ENCODE measurements around the gene VIT.

Gene VIT

DNA sequence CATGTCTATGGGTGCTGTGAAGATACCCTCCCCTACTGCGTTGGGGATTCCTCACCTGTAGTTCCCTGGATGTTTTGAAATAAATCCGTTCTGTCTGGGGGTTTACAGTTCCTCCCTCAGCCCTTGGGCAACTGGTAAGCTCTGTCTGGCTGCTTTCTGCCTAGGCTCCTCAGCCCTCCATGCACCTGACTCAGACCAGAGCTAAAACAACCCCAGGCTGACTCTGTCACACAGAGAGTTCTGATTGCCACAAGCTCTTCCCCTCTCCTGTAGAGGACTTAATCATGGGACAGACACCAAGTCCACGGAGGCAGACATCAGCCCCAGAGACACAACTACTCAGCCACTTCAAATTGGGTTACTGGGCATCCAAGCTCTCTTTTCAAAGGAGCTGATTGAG is 6.3 kb downstream of the VIT start:
- FAIRE-seq (no peak), DNase-seq (ENCODE audit: insufficient read length) (no peak)
- TF ChIP-seq POLR2A (IDR thresholded peaks at IDR 0.05; ENCODE audit: low read depth, low read length) (no peak), TAF1 (IDR thresholded peaks at IDR 0.05; ENCODE audit: borderline replicate concordance, low read depth, low read length) (no peak), POLR2AphosphoS5 (IDR thresholded peaks at IDR 0.05; ENCODE audit: low read depth, low read length) (no peak)

GRCh38 chr2:36704475-36705150 is 8.1 kb downstream of the VIT start:
- TF ChIP-seq POLR2AphosphoS5 (IDR thresholded peaks at IDR 0.05; ENCODE audit: low read depth, low read length) (no peak), POLR2A (IDR thresholded peaks at IDR 0.05; ENCODE audit: low read depth, low read length) (no peak), TAF1 (IDR thresholded peaks at IDR 0.05; ENCODE audit: borderline replicate concordance, low read depth, low read length) (no peak)
- no peak for FAIRE-seq
- DNase-seq (ENCODE audit: insufficient read length): no peak

DNA sequence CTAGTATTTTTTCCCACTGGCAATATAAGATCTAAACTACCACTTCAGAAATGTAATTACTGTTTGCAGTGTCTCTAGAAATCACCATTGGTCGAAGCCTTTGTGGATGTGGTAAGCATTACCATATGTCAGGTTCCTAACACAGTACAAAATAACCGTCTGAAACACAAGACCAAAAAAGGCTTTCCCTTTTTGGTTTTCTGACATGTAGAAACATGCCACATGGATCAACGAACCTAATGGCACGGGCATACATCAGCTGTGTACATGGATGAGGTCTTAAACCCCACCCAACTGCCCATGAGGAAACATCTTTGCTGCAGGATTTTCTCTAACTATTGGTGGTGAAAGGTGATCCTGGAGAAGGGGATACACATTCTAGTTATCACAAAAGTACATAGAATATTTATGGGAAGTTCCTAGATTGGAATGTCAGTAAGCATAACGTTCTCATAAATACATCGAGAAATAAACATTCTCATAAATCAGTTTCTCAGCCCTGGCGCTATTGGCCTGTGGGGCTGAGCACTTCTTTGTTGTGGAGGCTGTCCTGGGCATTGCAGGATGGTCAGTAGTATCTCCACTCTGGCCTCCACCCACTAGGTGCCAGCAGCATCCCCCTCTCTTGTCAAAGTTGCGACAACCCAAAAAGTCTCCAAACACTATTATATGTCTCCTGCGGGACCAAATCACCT is 9.0 kb downstream of the VIT start:
- TF ChIP-seq POLR2AphosphoS5 (IDR thresholded peaks at IDR 0.05; ENCODE audit: low read depth, low read length) (no peak), TAF1 (IDR thresholded peaks at IDR 0.05; ENCODE audit: borderline replicate concordance, low read depth, low read length) (no peak), POLR2A (IDR thresholded peaks at IDR 0.05; ENCODE audit: low read depth, low read length) (no peak)
- DNase-seq (ENCODE audit: insufficient read length) (no peak), FAIRE-seq (no peak)

- FAIRE-seq: no peak
- no peak for TF ChIP-seq TAF1 (IDR thresholded peaks at IDR 0.05; ENCODE audit: borderline replicate concordance, low read depth, low read length)
- no peak for TF ChIP-seq POLR2A (IDR thresholded peaks at IDR 0.05; ENCODE audit: low read depth, low read length)
- TF ChIP-seq POLR2AphosphoS5 (IDR thresholded peaks at IDR 0.05; ENCODE audit: low read depth, low read length): no peak
- DNase-seq (ENCODE audit: insufficient read length): no peak
Measured at GRCh38 chr2:36706021-36706876, 9.7 kb downstream of the VIT start.

DNA sequence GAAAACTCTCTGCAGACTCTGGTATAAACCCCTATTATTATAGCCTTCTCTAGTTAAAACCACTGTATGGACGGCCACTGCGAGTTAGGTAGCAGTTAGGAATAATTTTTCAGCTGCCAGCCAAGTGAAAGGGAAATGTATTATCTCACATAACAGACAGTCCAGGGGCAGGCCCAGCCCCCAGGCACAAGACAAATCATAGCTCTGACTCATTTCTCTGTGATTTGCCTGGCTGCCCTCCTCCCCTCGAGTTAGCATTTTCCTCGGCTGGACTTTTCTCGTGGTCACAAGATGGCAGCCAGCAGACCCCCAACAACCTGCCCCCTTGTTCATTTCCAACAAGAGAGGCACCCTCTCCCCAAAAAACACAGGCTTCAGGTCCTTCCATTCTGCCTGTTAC is 10.5 kb downstream of the VIT start:
- DNase-seq (ENCODE audit: insufficient read length): no peak

DNA sequence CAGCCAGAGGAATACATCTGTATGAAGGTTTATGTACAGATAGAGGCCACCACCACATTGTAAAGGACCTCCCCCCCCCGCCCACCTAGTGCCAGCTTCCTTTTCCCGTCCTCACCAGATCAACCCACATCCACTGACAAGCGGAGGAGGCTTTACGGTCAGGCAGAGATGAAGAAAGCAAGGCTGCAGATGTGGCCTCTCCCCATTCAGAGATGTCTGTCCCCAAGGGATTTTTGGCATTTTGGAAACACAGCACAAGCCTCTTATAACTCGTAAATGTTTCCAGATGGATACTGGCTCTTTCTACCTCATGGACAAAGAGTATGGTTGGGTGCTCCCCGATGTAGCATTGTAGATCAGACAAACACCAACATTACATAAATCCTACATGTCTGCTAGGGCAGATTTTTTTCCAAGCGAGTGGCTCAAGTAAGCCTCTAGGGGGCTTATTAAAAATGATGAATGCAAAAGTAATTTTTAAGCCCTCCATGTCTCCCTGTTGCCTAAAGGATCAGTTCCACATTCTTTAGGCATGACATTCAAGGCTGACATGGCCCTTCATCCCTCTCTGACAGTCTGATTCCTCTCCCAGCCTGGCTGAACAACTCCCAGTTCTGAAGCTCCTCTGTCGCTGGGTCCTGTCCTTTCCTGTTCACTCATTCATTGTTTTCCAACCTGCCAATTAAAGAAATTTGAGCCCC is 11.7 kb downstream of the VIT start:
- FAIRE-seq (no peak), DNase-seq (ENCODE audit: insufficient read length) (no peak)
- TF ChIP-seq POLR2A (IDR thresholded peaks at IDR 0.05; ENCODE audit: low read depth, low read length) (no peak), POLR2AphosphoS5 (IDR thresholded peaks at IDR 0.05; ENCODE audit: low read depth, low read length) (no peak), TAF1 (IDR thresholded peaks at IDR 0.05; ENCODE audit: borderline replicate concordance, low read depth, low read length) (no peak)

More for the DNA sequence above, 10.5 kb downstream of the VIT start:
- TF ChIP-seq TAF1 (IDR thresholded peaks at IDR 0.05; ENCODE audit: borderline replicate concordance, low read depth, low read length) (no peak), POLR2A (IDR thresholded peaks at IDR 0.05; ENCODE audit: low read depth, low read length) (no peak), POLR2AphosphoS5 (IDR thresholded peaks at IDR 0.05; ENCODE audit: low read depth, low read length) (no peak)
- no peak for FAIRE-seq

GRCh38 chr2:36710858-36711515 is 14.5 kb downstream of the VIT start:
- DNase-seq (ENCODE audit: insufficient read length): no peak
- TF ChIP-seq TAF1 (IDR thresholded peaks at IDR 0.05; ENCODE audit: borderline replicate concordance, low read depth, low read length) (no peak), POLR2AphosphoS5 (IDR thresholded peaks at IDR 0.05; ENCODE audit: low read depth, low read length) (no peak), POLR2A (IDR thresholded peaks at IDR 0.05; ENCODE audit: low read depth, low read length) (no peak)
- FAIRE-seq: no peak

- DNase-seq (ENCODE audit: insufficient read length) (no peak), FAIRE-seq (no peak)
Measured at GRCh38 chr2:36711741-36712314, 15.3 kb downstream of the VIT start.

DNA sequence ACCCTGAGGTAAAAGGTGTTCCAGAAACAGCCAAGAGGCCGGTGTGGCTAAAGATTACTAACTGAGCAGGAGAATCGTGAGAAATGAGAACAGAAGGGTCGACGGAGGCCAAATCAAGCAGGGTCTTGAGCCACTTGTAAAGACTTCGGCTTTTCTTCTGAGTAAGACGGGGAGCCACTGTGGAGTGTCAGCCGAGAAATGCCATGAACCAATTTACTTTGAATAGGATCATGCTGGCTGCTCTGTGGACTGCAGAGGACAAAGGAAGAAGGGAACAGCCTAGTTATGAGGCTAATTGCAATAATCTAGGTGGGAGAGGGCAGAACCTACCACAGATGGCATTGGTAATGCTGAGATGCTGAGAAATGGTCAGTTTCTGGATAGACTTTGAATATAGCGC is 16.8 kb downstream of the VIT start:
- FAIRE-seq (no peak), DNase-seq (ENCODE audit: insufficient read length) (no peak)
- no peak for TF ChIP-seq POLR2AphosphoS5 (IDR thresholded peaks at IDR 0.05; ENCODE audit: low read depth, low read length)
- no peak for TF ChIP-seq POLR2A (IDR thresholded peaks at IDR 0.05; ENCODE audit: low read depth, low read length)
- no peak for TF ChIP-seq TAF1 (IDR thresholded peaks at IDR 0.05; ENCODE audit: borderline replicate concordance, low read depth, low read length)

More at GRCh38 chr2:36711741-36712314, 15.3 kb downstream of the VIT start:
- TF ChIP-seq POLR2AphosphoS5 (IDR thresholded peaks at IDR 0.05; ENCODE audit: low read depth, low read length): no peak
- TF ChIP-seq POLR2A (IDR thresholded peaks at IDR 0.05; ENCODE audit: low read depth, low read length): no peak
- TF ChIP-seq TAF1 (IDR thresholded peaks at IDR 0.05; ENCODE audit: borderline replicate concordance, low read depth, low read length): no peak

DNA sequence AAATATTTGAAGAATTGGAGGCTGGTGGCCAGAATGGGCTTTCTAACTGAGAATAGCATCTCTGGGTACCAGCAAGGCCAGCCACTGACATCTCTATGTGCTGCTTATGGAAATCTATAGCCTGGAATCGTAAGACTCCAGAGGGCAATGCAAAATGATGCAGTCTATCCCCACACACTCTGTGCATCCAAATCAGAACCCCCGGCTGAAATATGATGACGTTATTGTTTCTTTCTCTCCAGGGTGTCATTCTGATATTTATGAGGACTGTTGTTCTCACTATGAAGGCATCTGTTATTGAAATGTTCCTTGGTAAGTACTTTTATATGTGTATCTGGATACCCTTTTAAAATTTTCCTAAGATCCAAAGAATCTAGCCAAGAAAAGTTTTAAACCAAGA is 19.6 kb downstream of the VIT start:
- no peak for TF ChIP-seq POLR2AphosphoS5 (IDR thresholded peaks at IDR 0.05; ENCODE audit: low read depth, low read length)
- no peak for TF ChIP-seq TAF1 (IDR thresholded peaks at IDR 0.05; ENCODE audit: borderline replicate concordance, low read depth, low read length)
- no peak for TF ChIP-seq POLR2A (IDR thresholded peaks at IDR 0.05; ENCODE audit: low read depth, low read length)
- no peak for DNase-seq (ENCODE audit: insufficient read length)
- FAIRE-seq: no peak
